GM10847 (cell line): ENCODE measurements around the gene PRR33.

ENCODE experiments used
- POLR2A ChIP-seq: IDR thresholded peaks from 2 replicates; pipeline ENCODE4 v1.6.1; 2011; ENCODE audit not compliant: insufficient read length; ENCODE audit errors: extremely low read depth

The PRR33 gene

GRCh38 chr11:1889941-1890855 is 1.5 kb downstream of the PRR33 start:
- TF ChIP-seq POLR2A = no peak

- TF ChIP-seq POLR2A = no peak
Observed at GRCh38 chr11:1889224-1889930, 2.3 kb downstream of the PRR33 start.

GRCh38 chr11:1888811-1889210 is 2.9 kb downstream of the PRR33 start:
- no peak for TF ChIP-seq POLR2A

GRCh38 chr11:1888347-1888753 is 3.3 kb downstream of the PRR33 start:
- TF ChIP-seq POLR2A = no peak

- no peak for TF ChIP-seq POLR2A
Observed at GRCh38 chr11:1887451-1888346, 4.0 kb downstream of the PRR33 start.

- TF ChIP-seq POLR2A = no peak
Observed at GRCh38 chr11:1884303-1884700, 7.4 kb downstream of the PRR33 start.

- TF ChIP-seq POLR2A = no peak
Observed at GRCh38 chr11:1883346-1884302, 8.1 kb downstream of the PRR33 start.

GRCh38 chr11:1882265-1883238 is 9.1 kb downstream of the PRR33 start:
- TF ChIP-seq POLR2A = no peak

GRCh38 chr11:1881442-1882264 is 10.0 kb downstream of the PRR33 start:
- no peak for TF ChIP-seq POLR2A

GRCh38 chr11:1880746-1881441 is 10.8 kb downstream of the PRR33 start:
- TF ChIP-seq POLR2A = no peak

- TF ChIP-seq POLR2A = no peak
Observed at GRCh38 chr11:1879941-1880720, 11.6 kb downstream of the PRR33 start.

GRCh38 chr11:1879342-1879940 is 12.3 kb downstream of the PRR33 start:
- TF ChIP-seq POLR2A = no peak
